ENCODE data around the gene TIMP1.

TIMP1 gene

DNA sequence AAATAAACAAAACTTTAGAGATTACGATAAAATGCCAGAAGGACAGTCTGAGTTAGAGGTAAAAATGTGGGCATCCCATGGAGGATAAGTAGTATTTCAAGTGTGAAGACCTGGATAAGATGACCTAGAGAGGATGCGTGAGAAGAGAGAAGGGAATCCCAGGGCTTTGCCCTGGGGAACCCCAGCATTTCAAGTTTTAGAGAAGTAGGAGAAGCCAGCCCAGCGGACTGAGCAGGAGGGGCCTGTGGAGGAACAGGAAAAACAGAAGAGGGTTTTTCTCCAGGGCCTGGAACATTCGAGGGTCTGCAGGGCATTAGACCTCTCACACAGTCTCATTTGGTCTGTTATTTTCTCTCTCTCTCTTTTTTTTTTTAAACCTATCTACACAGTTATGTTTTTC, 50.4 kb downstream of the TIMP1 start:
- no peak overlapping the region for H3K4me3 ChIP-seq (ENCODE audit: low read length)
- no peaks in the 10 kb centered on the region for H3K36me3 ChIP-seq (ENCODE audit: control insufficient read depth, insufficient read depth, low read length)

DNA sequence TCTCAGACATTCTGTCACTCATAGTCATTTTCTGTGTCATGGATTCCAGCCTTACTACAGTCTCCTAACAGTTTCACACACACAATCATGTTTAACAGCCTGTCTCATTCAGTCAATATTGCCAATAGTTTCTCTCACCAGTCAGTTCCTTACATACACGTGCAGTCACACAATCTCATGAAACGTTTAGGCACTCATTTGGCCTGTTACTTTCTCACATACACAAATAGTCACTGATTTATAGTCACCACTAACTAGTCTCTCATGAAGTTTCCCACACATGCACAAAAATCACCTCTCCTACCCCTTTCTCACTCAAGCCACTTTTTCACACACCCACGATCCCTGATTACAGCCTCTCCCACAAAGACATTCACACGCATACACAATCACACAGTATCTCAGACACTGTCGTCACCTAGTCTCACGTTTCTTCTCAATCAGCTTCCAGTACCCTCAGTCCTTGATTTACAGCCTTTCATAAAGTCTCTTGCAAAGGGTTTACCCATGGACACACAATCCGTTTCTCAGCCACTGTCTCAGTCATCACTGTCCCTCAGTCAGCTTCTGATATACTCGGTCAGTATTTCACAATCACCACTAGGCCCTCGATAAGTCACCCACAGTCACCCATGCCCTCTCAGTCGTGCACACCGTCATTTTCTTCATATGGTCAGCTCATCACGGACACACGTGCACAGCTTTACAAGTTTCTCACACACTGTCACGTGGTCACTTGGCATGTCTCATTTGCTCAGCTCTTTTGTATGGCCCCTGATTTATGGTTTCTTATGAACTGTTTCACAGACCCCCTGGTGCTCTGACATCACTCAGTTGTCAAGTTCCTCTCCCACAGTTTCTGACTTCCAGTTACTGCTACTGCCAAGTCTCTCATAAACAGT, 51.7 kb downstream of the TIMP1 start:
- H3K4me3 ChIP-seq (ENCODE audit: low read length) = no peak overlapping the region
- H3K27me3 ChIP-seq (ENCODE audit: control insufficient read depth, insufficient read depth, low read length) = no peaks in the 10 kb centered on the region
- H3K9me3 ChIP-seq (ENCODE audit: control insufficient read depth, low read length) = no peaks in the 10 kb centered on the region
- no peak overlapping the region for H3K9ac ChIP-seq (ENCODE audit: low read length)
- no peaks in the 10 kb centered on the region for H3K4me1 ChIP-seq (ENCODE audit: control insufficient read depth, insufficient read depth, low read length)
- no peaks in the 10 kb centered on the region for H3K36me3 ChIP-seq (ENCODE audit: control insufficient read depth, insufficient read depth, low read length)

More for the DNA sequence above, 50.4 kb downstream of the TIMP1 start:
- Histone ChIP-seq H3K27me3 (ENCODE audit: control insufficient read depth, insufficient read depth, low read length) (no peaks in the 10 kb centered on the region), H3K9me3 (ENCODE audit: control insufficient read depth, low read length) (no peaks in the 10 kb centered on the region), H3K4me1 (ENCODE audit: control insufficient read depth, insufficient read depth, low read length) (no peaks in the 10 kb centered on the region), H3K9ac (ENCODE audit: low read length) (no peak overlapping the region)

- Histone ChIP-seq H3K36me3 (ENCODE audit: control insufficient read depth, insufficient read depth, low read length) (no peaks in the 10 kb centered on the region), H3K4me3 (ENCODE audit: low read length) (no peak overlapping the region)
These were observed 52.8 kb downstream of the TIMP1 start for GRCh38 chrX:47634871-47635575.

More at GRCh38 chrX:47634871-47635575, 52.8 kb downstream of the TIMP1 start:
- H3K9ac ChIP-seq (ENCODE audit: low read length) = no peak overlapping the region
- H3K27me3 ChIP-seq (ENCODE audit: control insufficient read depth, insufficient read depth, low read length) = no peaks in the 10 kb centered on the region
- no peaks in the 10 kb centered on the region for H3K4me1 ChIP-seq (ENCODE audit: control insufficient read depth, insufficient read depth, low read length)
- H3K9me3 ChIP-seq (ENCODE audit: control insufficient read depth, low read length) = no peaks in the 10 kb centered on the region

All from mucosa of stomach (tissue), 1 donor.